ENCODE results near the gene HSDL2. TPM values are rescaled to one million over a fixed set of nuclear protein-coding genes. Genes with fewer than 3 reads are reported as not detected.

The HSDL2 gene
- total and polyA plus RNA-seq, 2 donors (not counting 1 experiment from before 2014, with no cell fraction given): 47.9 to 49.9 TPM

DNA sequence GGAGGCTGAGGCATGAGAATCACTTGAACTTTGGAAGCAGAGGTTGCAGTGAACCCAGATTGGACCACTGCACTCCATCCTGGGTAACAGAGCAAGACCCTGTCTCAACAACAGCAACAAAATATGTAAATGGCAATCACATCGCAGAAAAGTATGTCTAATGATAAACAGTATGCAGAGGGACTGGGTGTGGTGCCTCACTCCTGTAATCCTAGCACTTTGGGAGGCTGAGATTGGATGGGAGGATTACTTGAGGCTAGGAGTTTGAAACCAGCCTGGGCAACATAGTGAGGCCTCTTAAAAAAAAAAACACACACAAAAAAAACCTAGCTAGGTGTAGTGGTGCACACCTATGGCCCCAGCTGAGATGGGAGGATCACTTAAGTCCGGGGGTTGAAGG, 40.3 kb downstream of the HSDL2 start:
- TF ChIP-seq CTCF (conservative IDR thresholded peaks at IDR 0.05 in 1 of 2, IDR thresholded peaks at IDR 0.05 in 1 of 2; ENCODE audit: low read depth in 1 of 2, low read length in 2 of 2): no peak
- no peak for TF ChIP-seq EZH2 (IDR thresholded peaks at IDR 0.05; ENCODE audit: low read length, missing control alignments)

DNA sequence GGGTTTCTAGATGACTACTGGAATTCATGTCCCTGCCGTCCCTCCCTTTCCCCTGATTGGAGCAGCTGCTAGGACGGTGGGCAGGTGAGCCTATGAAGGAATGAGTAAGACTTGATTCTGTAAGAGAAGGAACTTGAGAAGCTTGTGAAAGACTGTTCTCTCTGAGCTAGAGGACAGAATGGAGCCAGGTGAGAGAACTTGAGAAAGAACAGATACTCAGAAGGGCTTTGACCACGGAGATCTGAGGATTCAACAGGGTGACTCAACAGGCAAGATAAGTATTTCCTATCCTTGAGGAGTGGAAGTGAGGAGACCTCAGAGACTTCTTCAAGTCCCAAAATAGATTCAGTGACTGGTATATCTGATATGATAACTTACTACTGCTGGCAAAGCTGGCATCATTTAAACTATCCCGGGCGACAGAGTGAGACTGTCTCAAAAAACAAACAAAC, 41.9 kb downstream of the HSDL2 start:
- no peak overlapping the region for H2AFZ ChIP-seq (ENCODE audit: low read length)
- H3K27me3 ChIP-seq (ENCODE audit: control insufficient read depth, insufficient read depth, low read length): no peaks in the 10 kb centered on the region
- TF ChIP-seq CTCF (conservative IDR thresholded peaks at IDR 0.05 in 1 of 2, IDR thresholded peaks at IDR 0.05 in 1 of 2; ENCODE audit: low read depth in 1 of 2, low read length in 2 of 2): no peak
- no peak for TF ChIP-seq EZH2 (IDR thresholded peaks at IDR 0.05; ENCODE audit: low read length, missing control alignments)
- H3K27ac ChIP-seq (ENCODE audit: insufficient read depth, low read length): no peak overlapping the region
- H3K9ac ChIP-seq (ENCODE audit: insufficient read depth, low read length): no peak overlapping the region
- no peak overlapping the region for H3K4me2 ChIP-seq (ENCODE audit: extremely low read depth, insufficient read depth, low read length)
- H4K20me1 ChIP-seq (ENCODE audit: control insufficient read depth, extremely low read depth, insufficient read depth, low read length): no peaks in the 10 kb centered on the region
- H3K9me3 ChIP-seq (ENCODE audit: control insufficient read depth, insufficient read depth, low read depth, low read length): no peaks in the 10 kb centered on the region
- peaks cover 1% of the 10 kb centered on the region for H3K36me3 ChIP-seq (ENCODE audit: control insufficient read depth, insufficient read depth, low read length)
- H3K4me3 ChIP-seq (replicated peaks in 1 of 4; ENCODE audit: control extremely low read depth in 1 of 4, insufficient read depth in 1 of 4, low read depth in 3 of 4, low read length in 4 of 4): no peak overlapping the region
- DNase-seq (ENCODE audit: low read depth in 2 of 2): peak in 1 of 2 donors; percentile 6
- H3K79me2 ChIP-seq (ENCODE audit: control insufficient read depth, insufficient read depth, low read length): no peaks in the 10 kb centered on the region
- H3K4me1 ChIP-seq (ENCODE audit: control insufficient read depth, extremely low read depth, insufficient read depth, low read length): no peaks in the 10 kb centered on the region

More for the DNA sequence above, 40.3 kb downstream of the HSDL2 start:
- H3K79me2 ChIP-seq (ENCODE audit: control insufficient read depth, insufficient read depth, low read length): no peaks in the 10 kb centered on the region
- no peak overlapping the region for H3K4me2 ChIP-seq (ENCODE audit: extremely low read depth, insufficient read depth, low read length)
- H3K4me3 ChIP-seq (replicated peaks in 1 of 4; ENCODE audit: control extremely low read depth in 1 of 4, insufficient read depth in 1 of 4, low read depth in 3 of 4, low read length in 4 of 4): no peak overlapping the region
- H3K9me3 ChIP-seq (ENCODE audit: control insufficient read depth, insufficient read depth, low read depth, low read length): no peaks in the 10 kb centered on the region
- no peaks in the 10 kb centered on the region for H3K27me3 ChIP-seq (ENCODE audit: control insufficient read depth, insufficient read depth, low read length)
- H3K9ac ChIP-seq (ENCODE audit: insufficient read depth, low read length): no peak overlapping the region
- peaks cover 1% of the 10 kb centered on the region for H3K36me3 ChIP-seq (ENCODE audit: control insufficient read depth, insufficient read depth, low read length)
- no peaks in the 10 kb centered on the region for H4K20me1 ChIP-seq (ENCODE audit: control insufficient read depth, extremely low read depth, insufficient read depth, low read length)
- no peaks in the 10 kb centered on the region for H3K4me1 ChIP-seq (ENCODE audit: control insufficient read depth, extremely low read depth, insufficient read depth, low read length)
- no peak overlapping the region for H3K27ac ChIP-seq (ENCODE audit: insufficient read depth, low read length)
- DNase-seq (ENCODE audit: low read depth in 2 of 2): no peak
- H2AFZ ChIP-seq (ENCODE audit: low read length): no peak overlapping the region

GRCh38 chr9:112422417-112423148, 42.7 kb downstream of the HSDL2 start:
- no peaks in the 10 kb centered on the region for H3K4me1 ChIP-seq (ENCODE audit: control insufficient read depth, extremely low read depth, insufficient read depth, low read length)
- DNase-seq (ENCODE audit: low read depth in 2 of 2): no peak
- no peaks in the 10 kb centered on the region for H3K79me2 ChIP-seq (ENCODE audit: control insufficient read depth, insufficient read depth, low read length)
- no peak overlapping the region for H3K27ac ChIP-seq (ENCODE audit: insufficient read depth, low read length)
- no peak overlapping the region for H3K9ac ChIP-seq (ENCODE audit: insufficient read depth, low read length)
- peaks cover 1% of the 10 kb centered on the region for H3K36me3 ChIP-seq (ENCODE audit: control insufficient read depth, insufficient read depth, low read length)
- H3K9me3 ChIP-seq (ENCODE audit: control insufficient read depth, insufficient read depth, low read depth, low read length): no peaks in the 10 kb centered on the region
- H3K4me3 ChIP-seq (replicated peaks in 1 of 4; ENCODE audit: control extremely low read depth in 1 of 4, insufficient read depth in 1 of 4, low read depth in 3 of 4, low read length in 4 of 4): no peak overlapping the region
- H4K20me1 ChIP-seq (ENCODE audit: control insufficient read depth, extremely low read depth, insufficient read depth, low read length): no peaks in the 10 kb centered on the region
- H3K27me3 ChIP-seq (ENCODE audit: control insufficient read depth, insufficient read depth, low read length): no peaks in the 10 kb centered on the region
- TF ChIP-seq EZH2 (IDR thresholded peaks at IDR 0.05; ENCODE audit: low read length, missing control alignments): no peak
- TF ChIP-seq CTCF (conservative IDR thresholded peaks at IDR 0.05 in 1 of 2, IDR thresholded peaks at IDR 0.05 in 1 of 2; ENCODE audit: low read depth in 1 of 2, low read length in 2 of 2): no peak
- H2AFZ ChIP-seq (ENCODE audit: low read length): no peak overlapping the region
- no peak overlapping the region for H3K4me2 ChIP-seq (ENCODE audit: extremely low read depth, insufficient read depth, low read length)

All from fibroblast of lung (primary cell).